HG03064 (cell line): ENCODE measurements around the gene MYRFL.
"Not testable (repeated sequence)": the region's sequence is repeated elsewhere in the genome, so short reads cannot be mapped to it uniquely, and the experiment has no call there.

Source experiments
- ATAC-seq: cut with Tn5 transposase; IDR thresholded peaks from one replicate; pipeline ENCODE4 v1.9.1; 2021; ENCODE audit warnings: low read depth; ENCODE audit not compliant: unreplicated experiment

MYRFL gene

GRCh38 chr12:69840727-69841126, 15.7 kb downstream of the MYRFL start:
- ATAC-seq: no peak

- ATAC-seq: no peak
Observed at GRCh38 chr12:69843608-69844007, 18.6 kb downstream of the MYRFL start.

GRCh38 chr12:69844416-69844815, 19.4 kb downstream of the MYRFL start:
- ATAC-seq: no peak

- ATAC-seq: no peak
Observed at GRCh38 chr12:69844836-69845235, 19.8 kb downstream of the MYRFL start.

GRCh38 chr12:69846976-69847375, 21.9 kb downstream of the MYRFL start:
- ATAC-seq: no peak

- no peak for ATAC-seq
Observed at GRCh38 chr12:69851976-69852375, 26.9 kb downstream of the MYRFL start.

- ATAC-seq: not testable (repeated sequence)
Observed at GRCh38 chr12:69853176-69853961, 28.3 kb downstream of the MYRFL start.

GRCh38 chr12:69866698-69867097, 41.7 kb downstream of the MYRFL start:
- ATAC-seq: no peak

GRCh38 chr12:69868695-69869094, 43.7 kb downstream of the MYRFL start:
- ATAC-seq: no peak

- ATAC-seq: no peak
Observed at GRCh38 chr12:69872804-69873203, 47.8 kb downstream of the MYRFL start.

- no peak for ATAC-seq
Observed at GRCh38 chr12:69873429-69873828, 48.4 kb downstream of the MYRFL start.

GRCh38 chr12:69874606-69875005, 49.6 kb downstream of the MYRFL start:
- no peak for ATAC-seq

GRCh38 chr12:69875416-69875935, 50.4 kb downstream of the MYRFL start:
- no peak for ATAC-seq

- peak; percentile 91 for ATAC-seq
Observed at GRCh38 chr12:69879007-69879960, 54.3 kb downstream of the MYRFL start.

GRCh38 chr12:69880571-69880970, 55.5 kb downstream of the MYRFL start:
- no peak for ATAC-seq

- ATAC-seq: no peak
Observed at GRCh38 chr12:69881771-69882170, 56.7 kb downstream of the MYRFL start.

GRCh38 chr12:69884386-69884785, 59.4 kb downstream of the MYRFL start:
- no peak for ATAC-seq

GRCh38 chr12:69885658-69886057, 60.6 kb downstream of the MYRFL start:
- no peak for ATAC-seq

- ATAC-seq: no peak
Observed at GRCh38 chr12:69886109-69886508, 61.1 kb downstream of the MYRFL start.

GRCh38 chr12:69886715-69887114, 61.7 kb downstream of the MYRFL start:
- ATAC-seq: no peak

GRCh38 chr12:69888901-69889300, 63.9 kb downstream of the MYRFL start:
- no peak for ATAC-seq
